HepG2 (cell line): ENCODE results near the gene RUNX3. TPM values are rescaled to one million over a fixed set of nuclear protein-coding genes. Genes with fewer than 3 reads are reported as not detected.

Experiments
- BCL6 ChIP-seq: IDR thresholded peaks from 2 replicates; pipeline ENCODE4 v1.6.1; 2016; ENCODE audit warnings: missing genetic modification reagents, missing compliant biosample characterization
- HNRNPL ChIP-seq: fragments of 200-400 bp; formaldehyde crosslinking; IDR thresholded peaks from 2 replicates; pipeline ENCODE4 v1.6.1; 2017; ENCODE audit warnings: mild to moderate bottlenecking, low read depth, low read length
- MED8 ChIP-seq: sonication (generic); formaldehyde crosslinking; IDR thresholded peaks from 2 replicates; pipeline ENCODE4 v1.8.1; 2023; ENCODE audit warnings: mild to moderate bottlenecking, missing genetic modification reagents; ENCODE audit not compliant: insufficient replicate concordance
- NR2C2 ChIP-seq: sonication (generic); formaldehyde crosslinking; IDR thresholded peaks from 2 replicates; pipeline ENCODE4 v1.4.0; 2020; ENCODE audit warnings: missing genetic modification reagents, mild to moderate bottlenecking, moderate library complexity, borderline replicate concordance
- RARA ChIP-seq: IDR thresholded peaks from 2 replicates; pipeline ENCODE4 v1.6.1; 2016; ENCODE audit warnings: missing genetic modification reagents, missing compliant biosample characterization
- REPIN1 ChIP-seq: sonication (generic); formaldehyde crosslinking; IDR thresholded peaks from 2 replicates; pipeline ENCODE4 v1.8.0; 2022; ENCODE audit warnings: missing genetic modification reagents, low read depth, mild to moderate bottlenecking, borderline replicate concordance
- SALL1 ChIP-seq: sonication (generic); formaldehyde crosslinking; IDR thresholded peaks from 2 replicates; pipeline ENCODE4 v1.8.0; 2022; ENCODE audit warnings: mild to moderate bottlenecking, missing genetic modification reagents
- ZBTB7B ChIP-seq: sonication (generic); formaldehyde crosslinking; IDR thresholded peaks from 2 replicates; pipeline ENCODE4 v1.4.0; 2020; ENCODE audit warnings: missing genetic modification reagents
- ZFX ChIP-seq: sonication (generic); formaldehyde crosslinking; IDR thresholded peaks from 2 replicates; pipeline ENCODE4 v1.4.0; 2020; ENCODE audit warnings: mild to moderate bottlenecking, low read depth, missing genetic modification reagents, moderate library complexity
- ZMAT3 ChIP-seq: sonication (generic); formaldehyde crosslinking; conservative IDR thresholded peaks from 2 replicates; pipeline ENCODE4 v1.7.0; 2021; ENCODE audit warnings: missing genetic modification reagents
- ZMYM4 ChIP-seq: sonication (generic); formaldehyde crosslinking; IDR thresholded peaks from 2 replicates; pipeline ENCODE4 v1.8.1; 2023; ENCODE audit warnings: mild to moderate bottlenecking, missing genetic modification reagents
- ZNF770 ChIP-seq: sonication (generic); formaldehyde crosslinking; IDR thresholded peaks from 2 replicates; pipeline ENCODE4 v1.5.0; 2020; ENCODE audit warnings: mild to moderate bottlenecking, missing genetic modification reagents
- polyA plus RNA-seq, 8 experiments: library from polyadenylated mRNA; depleted of rRNA in 3 of 8; stranded (reverse) in 7 of 8; unstranded in 1 of 8; fragments of >200 nt; fragmentation: Illumina TruSeq in 4 of 8; extraction: Trizol in 4 of 8; gene quantifications; 2 replicates each; pipeline versions ENCODE4 v1.2.1 to v1.2.3, GENCODE V29; 2011 to 2016; ENCODE audit warnings: low read depth in 4 of 8, missing spikeins in 1 of 8, mixed read lengths in 1 of 8; ENCODE audit not compliant: insufficient read depth in 1 of 8
- total RNA-seq, 5 experiments: library from RNA; depleted of rRNA; stranded (reverse); fragments of >200 nt; fragmentation: Illumina TruSeq; extraction: Trizol; gene quantifications; 2 replicates each; pipeline ENCODE4 v1.2.3, GENCODE V29; 2016; ENCODE audit warnings: low read depth in 1 of 5
- TF ChIP-seq, protein P1 (sequence below): sonication (generic); formaldehyde crosslinking; IDR thresholded peaks from 2 replicates; pipeline ENCODE4 v1.5.0; 2020; ENCODE audit warnings: missing genetic modification reagents, mild to moderate bottlenecking, borderline replicate concordance
- TF ChIP-seq, protein P2 (sequence below), 2 experiments: fragments of 450-650 bp in 1 of 2; sonication (generic) in 1 of 2; formaldehyde crosslinking in 1 of 2; IDR thresholded peaks; 2 replicates each; pipeline versions ENCODE4 v1.6.1 to v1.8.0; 2016 to 2022; ENCODE audit warnings: antibody characterized with exemption in 1 of 2, mild to moderate bottlenecking in 1 of 2, missing genetic modification reagents in 1 of 2

Gene RUNX3
- total and polyA plus RNA-seq, 2 of the 13 experiments (the other 11 are each of a cell fraction or from before 2014, with no cell fraction given): 0.04 to 0.22 TPM

- peak; percentile 23; the same call in 1 of the 2 replicates for TF ChIP-seq ZNF770 (CRISPR knock-in tag)
- TF ChIP-seq, protein P1, sequence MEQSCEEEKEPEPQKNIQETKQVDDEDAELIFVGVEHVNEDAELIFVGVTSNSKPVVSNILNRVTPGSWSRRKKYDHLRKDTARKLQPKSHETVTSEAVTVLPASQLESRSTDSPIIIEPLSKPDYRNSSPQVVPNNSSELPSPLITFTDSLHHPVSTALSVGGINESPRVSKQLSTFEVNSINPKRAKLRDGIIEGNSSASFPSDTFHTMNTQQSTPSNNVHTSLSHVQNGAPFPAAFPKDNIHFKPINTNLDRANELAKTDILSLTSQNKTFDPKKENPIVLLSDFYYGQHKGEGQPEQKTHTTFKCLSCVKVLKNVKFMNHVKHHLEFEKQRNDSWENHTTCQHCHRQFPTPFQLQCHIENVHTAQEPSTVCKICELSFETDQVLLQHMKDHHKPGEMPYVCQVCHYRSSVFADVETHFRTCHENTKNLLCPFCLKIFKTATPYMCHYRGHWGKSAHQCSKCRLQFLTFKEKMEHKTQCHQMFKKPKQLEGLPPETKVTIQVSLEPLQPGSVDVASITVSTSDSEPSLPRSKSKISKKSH (CRISPR knock-in tag): 0 out of 2 replicates have a peak, but pooled peaks have one; percentile 48
- TF ChIP-seq MED8 (CRISPR knock-in tag): no peak
- peak; percentile 49; the same call in 1 of the 2 replicates for TF ChIP-seq ZFX (CRISPR knock-in tag)
- peak; percentile 39; the same call in 1 of the 2 replicates for TF ChIP-seq NR2C2 (CRISPR knock-in tag)
- peak; percentile 17; the same call in 1 of the 2 replicates for TF ChIP-seq SALL1 (CRISPR knock-in tag)
- peak; percentile 54 for TF ChIP-seq ZMYM4 (CRISPR knock-in tag)
- TF ChIP-seq, protein P2, sequence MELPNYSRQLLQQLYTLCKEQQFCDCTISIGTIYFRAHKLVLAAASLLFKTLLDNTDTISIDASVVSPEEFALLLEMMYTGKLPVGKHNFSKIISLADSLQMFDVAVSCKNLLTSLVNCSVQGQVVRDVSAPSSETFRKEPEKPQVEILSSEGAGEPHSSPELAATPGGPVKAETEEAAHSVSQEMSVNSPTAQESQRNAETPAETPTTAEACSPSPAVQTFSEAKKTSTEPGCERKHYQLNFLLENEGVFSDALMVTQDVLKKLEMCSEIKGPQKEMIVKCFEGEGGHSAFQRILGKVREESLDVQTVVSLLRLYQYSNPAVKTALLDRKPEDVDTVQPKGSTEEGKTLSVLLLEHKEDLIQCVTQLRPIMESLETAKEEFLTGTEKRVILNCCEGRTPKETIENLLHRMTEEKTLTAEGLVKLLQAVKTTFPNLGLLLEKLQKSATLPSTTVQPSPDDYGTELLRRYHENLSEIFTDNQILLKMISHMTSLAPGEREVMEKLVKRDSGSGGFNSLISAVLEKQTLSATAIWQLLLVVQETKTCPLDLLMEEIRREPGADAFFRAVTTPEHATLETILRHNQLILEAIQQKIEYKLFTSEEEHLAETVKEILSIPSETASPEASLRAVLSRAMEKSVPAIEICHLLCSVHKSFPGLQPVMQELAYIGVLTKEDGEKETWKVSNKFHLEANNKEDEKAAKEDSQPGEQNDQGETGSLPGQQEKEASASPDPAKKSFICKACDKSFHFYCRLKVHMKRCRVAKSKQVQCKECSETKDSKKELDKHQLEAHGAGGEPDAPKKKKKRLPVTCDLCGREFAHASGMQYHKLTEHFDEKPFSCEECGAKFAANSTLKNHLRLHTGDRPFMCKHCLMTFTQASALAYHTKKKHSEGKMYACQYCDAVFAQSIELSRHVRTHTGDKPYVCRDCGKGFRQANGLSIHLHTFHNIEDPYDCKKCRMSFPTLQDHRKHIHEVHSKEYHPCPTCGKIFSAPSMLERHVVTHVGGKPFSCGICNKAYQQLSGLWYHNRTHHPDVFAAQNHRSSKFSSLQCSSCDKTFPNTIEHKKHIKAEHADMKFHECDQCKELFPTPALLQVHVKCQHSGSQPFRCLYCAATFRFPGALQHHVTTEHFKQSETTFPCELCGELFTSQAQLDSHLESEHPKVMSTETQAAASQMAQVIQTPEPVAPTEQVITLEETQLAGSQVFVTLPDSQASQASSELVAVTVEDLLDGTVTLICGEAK (IDR thresholded peaks at IDR 0.05): no peak
- TF ChIP-seq, protein P2 (CRISPR knock-in tag; IDR thresholded peaks at IDR 0.05): 0 out of 2 replicates have a peak, but pooled peaks have one; percentile 25
- TF ChIP-seq ZMAT3 (CRISPR knock-in tag): no peak
- TF ChIP-seq HNRNPL: 0 out of 2 replicates have a peak, but pooled peaks have one; percentile 35
- TF ChIP-seq REPIN1 (CRISPR knock-in tag): 0 out of 2 replicates have a peak, but pooled peaks have one; percentile 43
- TF ChIP-seq ZBTB7B (CRISPR knock-in tag): peak; percentile 82
- TF ChIP-seq BCL6 (CRISPR knock-in tag): 0 out of 2 replicates have a peak, but pooled peaks have one; percentile 38
- TF ChIP-seq RARA (CRISPR knock-in tag): peak; percentile 84
Measured at GRCh38 chr1:24949331-24949881, 19.3 kb upstream of the RUNX3 start (continued).
